GM13976 (cell line): ENCODE results near the gene NUAK2.

Experiments used
- DNase-seq: peaks from one replicate; pipeline ENCODE4 v3.0.0; 2012; ENCODE audit warnings: low spot score
- in situ Hi-C: fragments of 300-500 bp; cut with MboI; formaldehyde crosslinking; loops from one replicate; pipeline ENCODE4 v1.12.0; 2022; ENCODE audit warnings: low sequenced_read_pairs, mixed read lengths, inconsistent platforms; ENCODE audit not compliant: unreplicated experiment
- TF ChIP-seq, protein P1 (sequence below): IDR thresholded peaks from 2 replicates; pipeline ENCODE4 v1.5.1; 2012; ENCODE audit warnings: borderline replicate concordance, mild to moderate bottlenecking; ENCODE audit not compliant: insufficient read depth; ENCODE audit errors: extremely low read depth, missing control alignments, control extremely low read depth

NUAK2 gene

DNA sequence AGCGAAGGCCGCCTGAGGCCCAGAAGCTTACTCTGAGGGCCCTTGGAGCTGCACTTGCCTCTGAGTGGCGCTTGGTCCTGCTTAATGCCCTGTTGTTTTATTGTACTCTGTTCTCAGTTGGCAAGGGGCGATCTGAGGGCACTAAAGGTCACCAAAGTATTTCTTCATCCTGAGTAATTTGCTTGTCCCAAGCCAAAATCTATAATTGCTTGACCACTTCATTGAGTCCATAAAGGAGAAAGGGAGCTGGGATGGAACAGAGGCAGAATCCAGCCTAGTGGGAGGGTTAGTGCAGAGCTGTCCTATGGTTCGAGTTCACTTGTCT is 376 bp upstream of the NUAK2 start:
- TF ChIP-seq, protein P1, sequence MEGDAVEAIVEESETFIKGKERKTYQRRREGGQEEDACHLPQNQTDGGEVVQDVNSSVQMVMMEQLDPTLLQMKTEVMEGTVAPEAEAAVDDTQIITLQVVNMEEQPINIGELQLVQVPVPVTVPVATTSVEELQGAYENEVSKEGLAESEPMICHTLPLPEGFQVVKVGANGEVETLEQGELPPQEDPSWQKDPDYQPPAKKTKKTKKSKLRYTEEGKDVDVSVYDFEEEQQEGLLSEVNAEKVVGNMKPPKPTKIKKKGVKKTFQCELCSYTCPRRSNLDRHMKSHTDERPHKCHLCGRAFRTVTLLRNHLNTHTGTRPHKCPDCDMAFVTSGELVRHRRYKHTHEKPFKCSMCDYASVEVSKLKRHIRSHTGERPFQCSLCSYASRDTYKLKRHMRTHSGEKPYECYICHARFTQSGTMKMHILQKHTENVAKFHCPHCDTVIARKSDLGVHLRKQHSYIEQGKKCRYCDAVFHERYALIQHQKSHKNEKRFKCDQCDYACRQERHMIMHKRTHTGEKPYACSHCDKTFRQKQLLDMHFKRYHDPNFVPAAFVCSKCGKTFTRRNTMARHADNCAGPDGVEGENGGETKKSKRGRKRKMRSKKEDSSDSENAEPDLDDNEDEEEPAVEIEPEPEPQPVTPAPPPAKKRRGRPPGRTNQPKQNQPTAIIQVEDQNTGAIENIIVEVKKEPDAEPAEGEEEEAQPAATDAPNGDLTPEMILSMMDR: no peak
- DNase-seq: no peak
- in situ Hi-C loops: loop anchor here (5.0 kb wide), 1 partner anchor 40 kb away; no protein-coding TSS in a partner anchor

DNA sequence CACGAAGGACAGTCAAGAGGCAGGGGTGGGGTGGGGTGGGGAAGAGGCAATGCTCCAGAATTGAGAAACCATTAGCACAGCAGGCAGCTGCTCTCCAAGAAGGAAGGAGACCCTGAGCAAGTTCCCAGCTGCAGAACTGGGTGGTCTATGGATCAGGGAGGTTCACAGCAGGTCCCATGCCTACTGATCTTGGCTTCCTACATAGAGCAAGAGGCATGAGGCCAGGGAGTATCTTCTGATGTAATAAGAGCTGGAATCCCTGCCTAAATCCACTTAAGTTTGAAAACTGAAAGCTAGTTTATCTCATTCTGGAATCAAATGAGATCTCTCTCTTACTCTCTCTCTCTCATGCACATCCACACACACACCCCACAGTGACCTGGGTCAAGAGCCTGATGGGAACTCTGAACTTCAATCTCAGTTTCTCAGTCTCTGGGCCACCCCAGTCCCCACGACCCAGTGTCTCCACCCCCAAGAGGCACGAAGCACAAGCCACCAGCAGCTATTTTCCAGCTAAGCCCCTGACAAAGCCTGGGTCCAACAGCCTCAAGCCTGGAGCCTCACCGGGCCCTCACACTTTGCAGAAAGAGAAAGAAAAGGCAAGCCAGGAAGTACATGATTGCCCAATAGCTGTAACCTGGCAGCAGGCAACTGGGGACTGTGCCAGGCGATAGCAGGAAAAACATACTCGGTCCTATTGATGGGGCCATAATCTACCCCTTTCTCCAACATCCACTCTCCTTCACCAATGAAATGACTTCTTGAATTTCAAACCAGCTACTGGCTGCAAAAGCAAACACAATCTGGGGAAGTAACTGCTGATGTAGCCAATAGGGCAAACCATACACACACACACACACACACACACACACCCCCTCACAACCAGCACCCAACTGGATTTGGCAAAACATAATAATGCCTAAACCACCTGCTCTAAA is 2.2 kb downstream of the NUAK2 start:
- DNase-seq: no peak
- in situ Hi-C loops: loop anchor here (5.0 kb wide), 1 partner anchor 37 kb away; no protein-coding TSS in a partner anchor

GRCh38 chr1:205318231-205318991 is 3.1 kb downstream of the NUAK2 start:
- TF ChIP-seq, protein P1: no peak
- in situ Hi-C loops: no loop called here
- no peak for DNase-seq

More for the DNA sequence above, 2.2 kb downstream of the NUAK2 start:
- TF ChIP-seq, protein P1: no peak

- no peak for DNase-seq
- TF ChIP-seq, protein P1: no peak
- in situ Hi-C loops: no loop called here
Measured at GRCh38 chr1:205317311-205317917, 4.1 kb downstream of the NUAK2 start.

- TF ChIP-seq, protein P1: no peak
- no peak for DNase-seq
- in situ Hi-C loops: no loop called here
Measured at GRCh38 chr1:205316161-205316566, 5.4 kb downstream of the NUAK2 start.

GRCh38 chr1:205315008-205315618 is 6.4 kb downstream of the NUAK2 start:
- in situ Hi-C loops: no loop called here
- DNase-seq: no peak
- TF ChIP-seq, protein P1: no peak
